22Rv1 (cell line): ENCODE data around the gene KRTAP10-4.

Experiments used
- ZFX ChIP-seq: fragments of 450-650 bp; IDR thresholded peaks from 2 replicates; pipeline ENCODE4 v1.6.1; 2017; ENCODE audit warnings: antibody characterized with exemption, borderline replicate concordance
- TF ChIP-seq, protein P1 (sequence below): fragments of 450-650 bp; IDR thresholded peaks from 2 replicates; pipeline ENCODE4 v1.5.1; 2017; ENCODE audit warnings: mild to moderate bottlenecking

DNA sequence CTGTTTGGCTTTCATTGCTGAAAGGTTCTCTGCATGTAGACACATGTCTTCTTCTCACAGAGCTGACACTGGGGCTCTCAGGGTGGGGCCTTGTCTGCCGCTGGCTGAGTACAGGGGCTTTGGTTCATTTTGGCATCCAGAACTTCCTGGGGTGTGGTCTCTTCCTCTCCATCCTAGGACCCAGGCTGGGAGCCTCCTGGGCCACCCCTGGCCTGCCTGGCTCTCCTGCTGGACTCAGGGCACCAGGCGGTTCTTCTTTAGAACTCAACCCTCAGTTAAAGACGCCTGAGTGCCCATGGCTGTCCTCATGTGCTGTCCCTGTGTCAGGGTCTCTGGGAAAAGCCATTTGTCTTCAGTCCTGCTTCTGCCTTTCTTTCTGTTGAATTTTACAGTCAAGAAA, 12.4 kb downstream of the KRTAP10-4 start:
- TF ChIP-seq, protein P1, sequence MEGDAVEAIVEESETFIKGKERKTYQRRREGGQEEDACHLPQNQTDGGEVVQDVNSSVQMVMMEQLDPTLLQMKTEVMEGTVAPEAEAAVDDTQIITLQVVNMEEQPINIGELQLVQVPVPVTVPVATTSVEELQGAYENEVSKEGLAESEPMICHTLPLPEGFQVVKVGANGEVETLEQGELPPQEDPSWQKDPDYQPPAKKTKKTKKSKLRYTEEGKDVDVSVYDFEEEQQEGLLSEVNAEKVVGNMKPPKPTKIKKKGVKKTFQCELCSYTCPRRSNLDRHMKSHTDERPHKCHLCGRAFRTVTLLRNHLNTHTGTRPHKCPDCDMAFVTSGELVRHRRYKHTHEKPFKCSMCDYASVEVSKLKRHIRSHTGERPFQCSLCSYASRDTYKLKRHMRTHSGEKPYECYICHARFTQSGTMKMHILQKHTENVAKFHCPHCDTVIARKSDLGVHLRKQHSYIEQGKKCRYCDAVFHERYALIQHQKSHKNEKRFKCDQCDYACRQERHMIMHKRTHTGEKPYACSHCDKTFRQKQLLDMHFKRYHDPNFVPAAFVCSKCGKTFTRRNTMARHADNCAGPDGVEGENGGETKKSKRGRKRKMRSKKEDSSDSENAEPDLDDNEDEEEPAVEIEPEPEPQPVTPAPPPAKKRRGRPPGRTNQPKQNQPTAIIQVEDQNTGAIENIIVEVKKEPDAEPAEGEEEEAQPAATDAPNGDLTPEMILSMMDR: no peak
- TF ChIP-seq ZFX: no peak
